Stimulated activated CD4-positive, alpha-beta T cell treated with anti-CD3 and anti-CD28 coated beads, Interleukin-1b, Interleukin-23, amount 100 ng/mL, for 1 hour (primary cell): Measurements from ENCODE around the gene FOXO1.

Experiments
- DNase-seq, 2 donors: peaks; one replicate each; pipeline ENCODE4 v3.0.0-alpha.2; 2020; ENCODE audit warnings: low read depth in 2 of 2

FOXO1 gene

DNA sequence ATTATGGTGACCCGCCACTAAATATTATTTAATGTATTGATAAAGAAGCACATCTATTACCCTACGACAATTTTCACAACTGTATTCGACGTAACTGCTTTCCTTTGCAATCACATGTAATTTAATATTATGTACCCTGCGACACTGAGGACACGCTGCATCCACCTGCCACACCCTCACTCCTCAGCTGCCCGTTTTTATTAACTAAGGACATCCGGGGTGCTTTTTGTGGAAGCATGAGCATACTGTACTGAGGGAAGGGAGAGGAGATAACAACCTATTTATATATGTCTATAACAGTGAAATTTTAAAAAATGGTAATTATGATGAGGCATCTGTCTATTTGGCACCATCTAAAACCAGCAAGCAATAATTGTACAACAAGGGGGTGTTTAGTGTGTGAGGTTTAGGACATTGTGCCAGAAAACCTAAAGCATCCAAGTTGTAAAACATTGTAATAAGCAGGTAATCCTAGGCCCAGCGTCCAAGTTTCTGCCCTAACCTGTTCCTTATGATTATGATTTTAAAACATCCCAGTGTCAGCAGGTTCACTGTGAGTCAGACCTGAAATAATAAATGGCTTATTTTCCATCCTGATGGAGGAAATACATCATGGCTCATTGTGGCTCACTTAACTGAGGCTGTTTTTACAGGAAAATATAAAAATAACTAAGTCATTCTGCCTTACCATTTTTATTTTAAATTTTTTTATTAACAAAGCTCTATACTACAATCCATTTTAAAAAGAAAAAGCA, 56.3 kb downstream of the FOXO1 start:
- no peak for DNase-seq

DNA sequence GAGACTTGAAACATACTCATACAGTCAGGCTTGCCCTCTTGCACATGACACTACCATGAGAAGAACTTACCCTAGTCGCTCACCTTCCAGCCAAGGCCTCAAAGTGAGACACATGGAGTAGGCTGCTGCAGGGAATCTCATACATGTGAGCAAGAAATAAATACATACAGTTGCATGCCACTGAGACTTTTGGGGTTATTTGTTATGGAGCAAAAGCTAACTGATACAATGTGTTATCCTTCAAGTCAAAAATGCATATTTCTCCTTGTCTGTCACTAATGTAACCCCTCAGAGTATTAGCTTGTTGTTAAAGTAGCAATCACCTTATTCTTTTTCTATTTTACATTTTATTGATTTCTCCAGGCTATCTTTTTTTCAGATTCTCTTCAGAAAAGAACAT, 58.1 kb downstream of the FOXO1 start:
- DNase-seq, result no peak

DNA sequence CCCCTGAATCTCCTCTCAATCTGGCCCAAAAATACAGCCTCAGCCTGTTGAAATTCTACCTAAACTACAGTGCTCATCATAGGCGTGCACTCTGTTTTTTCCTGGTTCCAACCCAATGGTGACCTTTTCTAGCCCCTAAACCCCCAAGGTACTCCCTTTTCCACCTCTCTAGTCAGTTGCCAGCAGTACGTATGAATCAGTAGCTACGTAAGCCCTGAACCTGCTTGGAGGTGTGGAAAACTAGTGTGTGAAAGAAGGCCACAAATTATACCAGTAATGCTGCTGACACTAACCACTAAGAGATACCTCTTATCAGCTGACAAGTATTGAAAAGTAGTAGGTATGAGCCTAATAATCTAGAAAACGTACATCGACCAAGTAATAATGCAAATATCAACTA, 60.9 kb downstream of the FOXO1 start:
- DNase-seq, result no peak

DNA sequence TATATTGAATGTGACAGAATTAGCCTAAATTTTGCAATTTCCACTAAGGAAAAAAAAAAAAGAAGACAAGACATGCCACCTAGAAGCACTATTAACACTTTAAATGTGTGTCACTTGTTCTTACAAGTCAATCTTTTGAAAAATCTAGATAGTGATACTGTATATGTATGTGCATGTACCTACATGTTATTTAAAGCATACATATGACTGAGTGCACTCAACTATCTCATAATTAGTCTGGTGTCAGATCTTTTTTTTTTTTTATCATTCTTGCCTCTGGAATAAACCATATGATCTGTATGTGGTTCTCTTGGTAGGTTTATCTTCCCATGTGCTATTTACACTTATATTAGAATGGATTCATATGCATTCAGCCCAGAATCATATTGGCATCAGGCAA, 62.3 kb downstream of the FOXO1 start:
- DNase-seq, result no peak

DNA sequence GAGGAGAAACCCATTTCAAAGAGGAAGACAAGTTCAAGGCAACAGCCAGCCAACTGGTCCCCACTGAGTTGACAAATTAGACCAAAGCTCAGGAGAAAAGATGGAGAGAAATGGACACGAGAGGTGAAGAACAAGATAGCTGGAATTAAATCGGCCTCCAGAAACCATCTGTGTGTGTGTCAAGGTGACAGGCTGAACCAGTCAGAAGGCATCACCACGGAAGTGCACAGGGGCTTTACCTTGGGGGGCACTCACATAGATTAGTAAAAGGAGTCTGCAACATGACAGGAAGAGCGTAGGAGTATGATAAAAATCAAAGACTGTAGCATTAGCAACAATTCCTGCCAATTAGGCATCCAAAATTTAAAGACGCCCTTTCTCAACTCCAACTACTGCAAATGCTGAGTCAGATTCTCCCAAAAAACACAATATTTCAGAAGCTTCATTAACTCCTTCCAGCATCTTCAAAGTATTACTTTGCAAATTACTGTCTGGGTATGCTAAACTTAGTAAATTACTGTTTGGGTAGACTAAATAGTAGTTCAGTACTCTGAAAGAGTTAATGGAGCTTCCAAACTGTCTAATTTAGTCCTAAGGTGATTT, 66.2 kb downstream of the FOXO1 start:
- DNase-seq, result no peak

DNA sequence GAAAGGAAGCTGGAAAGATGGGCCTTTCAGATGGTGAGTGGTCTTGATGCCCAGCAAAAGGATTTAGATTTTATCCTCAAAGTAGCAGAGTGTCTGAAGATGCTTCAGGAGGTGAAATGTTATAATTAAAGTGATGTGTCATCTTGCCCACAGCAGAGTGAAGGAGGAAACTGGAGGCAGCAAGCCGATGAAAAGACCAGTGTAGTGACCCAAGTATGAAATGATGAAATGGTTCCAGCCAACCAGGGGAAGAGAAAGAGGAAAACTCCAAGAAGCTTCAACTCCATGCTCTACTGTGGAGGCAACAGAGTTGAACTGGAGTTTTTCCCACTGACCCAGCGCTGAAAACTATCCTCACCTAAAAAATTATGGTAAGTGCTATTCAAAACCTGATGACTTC, 66.7 kb downstream of the FOXO1 start:
- DNase-seq, result no peak

DNA sequence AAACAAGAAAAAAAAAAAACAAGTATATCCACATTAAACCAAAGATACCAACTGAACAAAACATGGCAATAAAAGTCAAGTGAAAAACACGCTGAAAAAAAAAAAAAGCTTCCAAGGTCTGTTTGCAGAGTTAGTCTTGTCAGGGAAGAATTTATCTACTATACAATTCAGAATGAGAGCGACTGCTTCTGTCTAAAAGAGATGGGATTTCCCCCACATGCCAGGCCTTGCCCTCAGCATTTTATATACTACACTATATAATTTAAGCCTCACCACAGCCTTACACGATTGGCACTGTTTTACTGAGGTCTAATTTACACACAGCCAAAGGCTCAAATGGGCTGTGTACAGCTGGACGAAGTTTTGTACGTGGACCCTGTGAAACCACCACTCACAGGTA, 67.3 kb downstream of the FOXO1 start:
- no peak for DNase-seq

DNA sequence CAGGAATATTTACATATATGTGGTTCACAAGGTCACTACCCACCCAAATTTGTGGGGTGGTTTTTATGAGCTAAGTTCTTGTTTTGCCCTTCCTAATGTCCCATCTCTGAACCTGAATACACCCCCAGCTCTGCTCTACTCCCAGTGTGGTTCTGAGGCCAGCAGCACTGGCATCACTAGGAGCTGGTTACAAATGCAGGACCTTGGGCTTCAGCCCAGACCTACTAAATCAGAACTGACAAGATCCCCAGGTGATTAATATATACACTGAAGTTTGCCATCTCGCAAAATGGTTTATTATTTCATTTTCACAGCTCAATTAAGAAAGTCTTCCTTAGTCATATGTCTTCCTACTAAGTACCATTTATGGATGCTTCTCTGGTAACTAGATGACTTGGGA, 67.9 kb downstream of the FOXO1 start:
- no peak for DNase-seq

DNA sequence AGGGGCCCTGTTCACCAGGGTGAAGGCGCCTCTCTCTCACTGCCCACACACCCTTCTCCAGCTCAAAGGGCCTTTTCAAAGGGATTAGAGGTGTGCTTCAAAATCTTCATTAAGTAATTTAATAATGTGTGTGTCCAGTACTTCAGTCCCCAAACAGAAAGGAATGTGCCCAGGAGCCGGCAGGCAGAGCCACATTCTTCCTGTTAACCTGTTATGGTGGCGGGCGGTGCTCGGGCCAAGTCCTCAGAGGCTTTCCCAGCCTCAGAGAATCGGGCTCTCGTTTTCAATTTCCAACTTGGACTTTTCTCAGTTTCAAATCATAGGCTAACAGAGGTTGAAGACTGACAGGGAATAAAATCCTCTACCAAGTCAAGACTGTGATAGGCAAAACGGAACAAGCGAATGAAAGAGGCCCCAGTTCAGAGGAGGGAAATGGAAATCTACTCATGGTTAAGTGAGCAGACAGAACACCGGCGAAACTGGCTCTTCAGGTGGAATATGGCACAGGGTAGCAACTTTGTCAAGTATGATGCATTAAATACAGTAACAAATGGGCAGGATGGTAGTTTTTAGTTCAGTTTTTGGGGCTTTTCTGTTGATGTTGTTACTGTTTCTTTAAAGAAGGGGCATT, 68.6 kb downstream of the FOXO1 start:
- no peak for DNase-seq

DNA sequence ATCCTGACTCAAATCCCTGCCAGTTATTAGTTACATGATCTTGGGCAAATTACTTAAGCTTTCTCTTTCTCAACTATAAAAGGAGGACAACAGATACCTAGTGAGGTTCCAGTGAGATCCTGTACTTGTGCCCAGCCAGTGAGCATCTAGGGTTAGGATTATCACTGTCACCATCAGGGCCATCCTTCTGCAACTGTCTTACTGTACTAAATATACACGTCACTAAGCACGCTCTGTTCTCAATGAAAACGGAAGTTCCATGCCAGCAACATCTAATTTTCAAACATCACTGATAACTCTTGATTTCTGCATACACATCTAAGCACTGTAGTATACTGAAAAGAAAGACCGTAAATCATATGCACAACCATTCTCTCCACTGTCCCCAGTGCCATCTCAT, 70.0 kb downstream of the FOXO1 start:
- no peak for DNase-seq

DNA sequence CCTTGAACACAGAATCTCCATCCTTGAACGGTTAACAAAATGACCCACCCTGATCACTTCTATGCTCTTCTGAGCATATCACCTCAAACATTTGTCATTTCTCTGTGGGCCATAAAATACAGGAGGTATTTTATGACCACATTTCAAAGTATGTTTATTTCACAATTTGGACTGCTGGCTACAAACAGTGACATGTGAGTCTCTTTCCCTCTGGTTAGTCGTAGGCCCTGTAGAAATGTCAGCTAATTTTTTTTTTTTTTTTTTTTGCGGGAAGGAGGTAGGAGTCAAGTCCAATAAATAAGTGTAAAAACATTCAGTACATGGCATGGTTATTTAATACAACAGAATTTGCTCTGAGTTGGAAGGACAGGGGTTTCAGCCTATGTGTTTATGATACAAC, 70.7 kb downstream of the FOXO1 start:
- DNase-seq, result no peak

DNA sequence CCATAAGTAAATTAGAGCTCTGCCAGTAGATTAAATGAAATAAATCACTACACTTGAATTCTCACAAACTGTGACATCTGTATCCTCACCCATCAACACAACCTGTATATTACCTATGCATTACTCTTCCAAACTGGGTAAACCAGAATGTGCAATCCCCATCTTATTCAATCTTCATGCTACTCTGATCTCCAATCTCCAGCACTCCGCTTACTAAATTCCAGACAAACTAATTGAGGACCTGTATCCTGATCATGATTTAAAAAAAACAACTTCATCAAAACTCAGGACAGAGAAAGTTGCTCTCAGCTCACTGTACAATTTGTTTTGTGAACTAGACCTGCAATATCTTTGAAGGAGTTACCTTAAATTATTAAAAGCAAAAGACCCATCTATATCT, 74.4 kb downstream of the FOXO1 start:
- DNase-seq, result no peak

DNA sequence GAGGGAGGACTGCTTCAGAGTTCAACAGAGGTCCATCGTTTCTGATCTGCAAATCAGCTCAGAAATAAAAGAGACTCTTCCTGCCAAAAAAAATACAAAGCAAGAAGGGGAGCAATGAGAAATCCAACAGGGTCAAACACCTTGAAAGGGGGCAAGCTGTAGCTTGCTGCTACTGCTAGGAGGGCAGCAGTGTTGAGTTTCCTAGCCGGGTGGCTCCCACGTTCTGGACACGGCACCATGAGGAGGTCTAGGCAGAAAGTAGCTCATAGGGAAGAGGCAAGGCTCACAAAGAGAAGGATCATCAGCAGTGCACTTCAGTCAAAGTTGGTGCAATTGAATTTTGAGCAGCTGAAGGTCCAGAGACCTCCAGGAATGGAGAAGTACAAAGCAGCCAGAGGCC, 75.3 kb downstream of the FOXO1 start:
- DNase-seq, result no peak

DNA sequence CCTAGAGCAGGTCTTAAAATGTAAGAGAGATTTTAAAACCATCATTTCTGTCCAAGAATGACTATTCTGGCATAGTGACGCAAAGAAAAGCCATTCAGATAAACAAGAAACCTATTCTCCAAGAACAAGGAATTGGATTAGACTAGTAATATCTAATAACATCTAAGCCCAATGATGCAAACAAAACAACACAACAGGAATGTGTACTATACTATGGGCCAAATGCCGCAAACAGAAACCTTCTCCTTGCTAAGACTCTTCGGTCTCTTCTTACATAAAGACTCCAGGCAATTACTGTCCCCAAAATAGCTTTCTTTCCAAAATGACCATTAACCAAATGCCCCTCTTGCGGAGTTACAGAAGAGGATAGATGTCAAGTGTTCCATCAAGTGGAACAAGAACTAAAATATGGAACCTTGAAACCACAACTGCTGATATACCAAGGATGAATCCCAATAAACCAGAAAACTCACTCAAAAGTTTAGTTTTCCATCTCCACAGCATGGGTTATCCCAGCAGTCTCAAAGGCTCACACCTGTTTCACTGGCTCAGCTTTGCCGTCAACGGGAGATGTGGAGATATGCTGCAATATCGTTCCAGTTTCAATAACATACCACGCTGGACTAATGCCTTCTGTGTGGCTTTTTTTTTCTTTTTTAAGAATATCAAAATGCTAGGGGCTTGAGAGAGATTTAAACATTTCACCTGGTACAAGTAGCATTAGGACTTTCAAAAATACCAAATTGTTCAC, 76.2 kb downstream of the FOXO1 start:
- no peak for DNase-seq

DNA sequence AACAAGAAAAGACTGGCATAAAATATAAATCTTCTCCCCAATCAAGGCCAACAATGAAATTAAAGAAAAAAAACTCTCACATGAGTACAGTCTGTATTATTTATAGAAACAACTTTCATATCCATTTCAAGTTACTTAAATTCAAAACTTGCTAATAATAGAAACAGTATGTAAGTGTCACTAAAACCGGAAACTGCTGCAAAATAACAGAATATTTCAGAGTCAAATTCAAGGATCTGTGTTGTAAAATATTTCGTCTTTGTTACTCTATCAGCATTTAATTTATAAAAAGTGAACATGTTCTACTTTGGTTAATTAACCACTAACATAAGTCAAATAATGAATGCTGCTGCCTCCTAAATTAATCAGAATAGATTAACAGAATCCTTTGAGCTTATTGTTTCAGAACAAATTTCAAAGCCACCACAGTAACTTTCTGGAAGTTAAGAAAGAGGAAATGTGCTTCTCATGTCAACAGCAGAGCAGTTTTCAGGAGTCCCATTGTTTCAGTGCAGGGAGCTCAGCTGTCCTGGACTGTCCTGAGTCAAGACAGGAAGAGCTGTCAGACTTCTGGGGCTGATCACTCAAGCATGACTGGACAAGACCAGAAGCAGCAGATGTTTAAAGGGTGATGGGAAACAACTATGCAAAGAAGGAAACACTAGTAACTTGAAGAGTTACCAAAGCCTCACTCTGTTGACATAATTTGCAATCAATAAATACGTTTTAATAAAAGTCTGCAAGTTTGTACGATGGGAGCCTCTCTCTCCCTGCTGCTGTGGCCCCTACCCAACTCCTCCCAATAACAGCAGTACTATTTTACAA, 76.9 kb downstream of the FOXO1 start:
- no peak for DNase-seq

DNA sequence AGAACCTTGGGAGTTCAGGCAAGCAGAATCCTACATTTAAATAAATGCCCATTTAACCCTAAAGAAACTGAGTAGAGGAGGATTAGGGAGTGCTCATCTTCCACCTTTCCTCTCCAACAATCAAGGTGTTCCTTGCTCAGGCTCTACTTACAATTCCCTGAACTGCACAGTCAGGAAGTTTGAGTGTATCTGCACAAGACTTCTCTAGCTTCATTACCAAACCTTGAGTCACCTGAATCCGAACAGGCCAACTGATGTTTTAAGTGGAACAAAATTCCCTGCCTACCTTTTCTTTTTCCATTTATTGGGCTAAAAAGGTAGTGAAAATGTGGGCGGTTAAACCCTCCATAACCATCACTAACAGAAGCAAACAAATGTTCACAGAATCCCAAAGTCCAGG, 78.3 kb downstream of the FOXO1 start:
- no peak for DNase-seq

DNA sequence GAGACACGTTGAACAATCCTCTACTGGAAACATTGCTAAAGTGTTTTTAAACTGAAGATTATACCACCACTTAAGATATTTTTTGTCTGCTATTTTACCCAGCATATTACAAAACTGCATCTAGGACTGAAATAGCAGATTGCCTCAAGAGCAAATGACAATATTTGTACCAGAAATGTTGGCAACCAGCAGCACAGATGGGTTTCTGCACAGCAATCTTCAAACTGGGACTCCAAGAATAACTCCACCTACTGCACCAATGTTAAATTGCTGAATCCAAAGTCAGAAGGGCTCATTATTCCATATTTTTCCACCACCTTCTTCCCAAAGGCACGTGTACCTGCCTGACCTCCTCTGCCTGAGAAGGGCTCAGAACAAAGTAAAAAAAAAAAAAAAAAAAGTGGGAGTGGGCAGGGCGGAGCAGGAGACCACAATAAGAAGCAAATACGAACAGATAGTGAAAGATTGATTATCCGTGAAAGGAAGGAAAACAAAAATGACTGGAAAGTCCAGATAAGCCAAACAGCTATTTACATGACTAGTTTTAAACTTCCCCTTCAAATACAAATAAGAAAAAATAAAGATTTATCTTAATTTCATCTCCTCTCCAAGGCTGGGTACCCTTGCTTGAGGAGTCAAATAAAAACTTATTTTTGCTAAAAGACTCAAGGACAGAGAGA, 79.4 kb downstream of the FOXO1 start:
- DNase-seq, result no peak

DNA sequence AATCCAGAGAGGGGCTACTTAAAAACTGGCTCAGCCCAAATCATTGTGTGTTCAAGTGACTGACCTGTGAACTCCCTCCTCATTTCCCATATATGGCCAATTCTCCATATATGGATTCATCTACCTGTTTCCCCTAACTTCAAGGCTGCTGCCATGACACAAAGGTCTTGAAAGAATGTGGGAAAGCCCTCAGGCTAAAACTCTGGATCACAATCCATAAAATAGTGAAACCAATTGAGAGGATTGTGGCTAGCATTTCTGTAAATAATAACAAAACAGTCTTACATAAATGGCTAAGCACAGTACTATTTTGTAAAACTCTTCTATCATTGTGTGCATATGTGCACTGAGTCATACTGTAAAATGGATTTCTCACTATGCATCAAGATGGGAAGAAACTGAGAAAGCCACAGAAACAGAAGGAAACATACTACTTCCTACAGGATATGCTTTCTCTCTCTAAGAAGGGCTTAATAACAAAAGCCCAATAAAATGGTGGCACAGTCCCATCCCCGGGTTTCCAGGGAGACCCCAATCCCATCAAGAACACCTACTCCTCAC, 80.5 kb downstream of the FOXO1 start:
- DNase-seq, result no peak

DNA sequence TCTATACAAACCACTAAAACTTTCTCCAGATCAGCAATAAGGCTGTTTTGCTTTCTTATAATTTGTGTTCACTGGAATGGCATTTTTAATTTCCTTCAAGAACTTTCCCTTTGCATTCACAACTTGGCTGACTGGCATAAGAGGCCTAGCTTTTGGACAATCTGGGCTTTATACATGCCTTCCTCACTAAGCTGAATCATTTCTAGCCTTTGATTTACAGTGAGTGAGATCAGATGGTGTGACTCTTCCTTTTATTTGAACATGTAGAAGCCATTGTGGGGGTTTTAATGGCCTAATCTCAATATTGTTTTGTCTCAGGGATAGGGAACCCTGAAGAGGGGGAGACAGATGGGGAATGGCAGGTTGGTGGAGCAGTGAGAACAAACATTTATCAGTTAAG, 82.7 kb downstream of the FOXO1 start:
- no peak for DNase-seq

DNA sequence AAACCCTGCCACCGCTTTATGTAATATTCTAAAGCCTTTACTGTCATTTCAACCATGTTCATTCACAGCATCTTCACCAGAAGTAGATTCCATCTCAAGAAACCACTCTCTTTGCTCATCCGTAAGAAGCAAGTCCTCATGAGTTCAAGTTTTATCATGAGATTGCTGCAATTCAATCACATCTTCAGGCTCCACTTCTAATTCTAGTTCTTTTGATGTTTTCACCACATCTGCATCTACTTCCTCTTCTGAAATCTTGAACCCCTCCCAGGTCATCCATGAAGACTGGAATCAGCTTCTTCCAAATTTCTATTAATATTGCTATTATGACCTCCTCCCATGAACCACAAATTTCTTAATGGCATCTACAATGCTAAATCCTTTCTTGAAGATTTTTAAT, 83.9 kb downstream of the FOXO1 start:
- no peak for DNase-seq

DNA sequence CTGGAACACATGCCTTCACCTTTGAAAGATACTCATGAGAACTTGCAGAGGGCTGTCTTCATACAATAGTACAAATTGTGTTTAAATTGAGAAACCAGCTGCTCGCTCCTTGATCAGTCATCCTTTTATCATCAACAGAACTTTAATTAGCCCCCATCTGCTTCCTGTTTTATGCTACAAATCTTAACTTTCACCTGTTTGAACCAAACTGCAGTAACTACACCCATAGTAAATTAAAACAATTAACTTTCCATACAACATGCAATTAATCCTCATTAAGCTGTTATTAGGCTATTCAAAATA, 85.2 kb downstream of the FOXO1 start:
- DNase-seq, result no peak
